ENCODE results near the gene SLC2A11.
A peak's percentile ranks its signal among the peaks of the same experiment; 100 is the strongest.

Gene SLC2A11

GRCh38 chr22:23833017-23833751 lies 24.5 kb upstream of the SLC2A11 start:
- H3K4me1 ChIP-seq (ENCODE audit: control insufficient read depth, insufficient read depth, low read length): peaks cover 10% of the 10 kb centered on the region
- H3K36me3 ChIP-seq (ENCODE audit: control insufficient read depth, insufficient read depth, low read length): peaks cover 75% of the 10 kb centered on the region
- no peak overlapping the region for H3K4me3 ChIP-seq (ENCODE audit: low read depth, low read length)
- no peaks in the 10 kb centered on the region for H3K27me3 ChIP-seq (ENCODE audit: control insufficient read depth, insufficient read depth, low read length)
- H3K9me3 ChIP-seq (ENCODE audit: control insufficient read depth, insufficient read depth, low read depth, low read length): no peaks in the 10 kb centered on the region
- no peak overlapping the region for H3K27ac ChIP-seq (ENCODE audit: low read depth, low read length)
- H3K9ac ChIP-seq (ENCODE audit: low read length): no peak overlapping the region

GRCh38 chr22:23833911-23834317 lies 23.8 kb upstream of the SLC2A11 start:
- Histone ChIP-seq H3K9me3 (ENCODE audit: control insufficient read depth, insufficient read depth, low read depth, low read length) (no peaks in the 10 kb centered on the region), H3K4me3 (ENCODE audit: low read depth, low read length) (no peak overlapping the region), H3K27ac (ENCODE audit: low read depth, low read length) (no peak overlapping the region), H3K36me3 (ENCODE audit: control insufficient read depth, insufficient read depth, low read length) (peaks cover 69% of the 10 kb centered on the region), H3K9ac (ENCODE audit: low read length) (no peak overlapping the region), H3K4me1 (ENCODE audit: control insufficient read depth, insufficient read depth, low read length) (peaks cover 12% of the 10 kb centered on the region), H3K27me3 (ENCODE audit: control insufficient read depth, insufficient read depth, low read length) (no peaks in the 10 kb centered on the region)

- Histone ChIP-seq H3K4me3 (ENCODE audit: low read depth, low read length) (no peak overlapping the region), H3K27ac (ENCODE audit: low read depth, low read length) (no peak overlapping the region), H3K9me3 (ENCODE audit: control insufficient read depth, insufficient read depth, low read depth, low read length) (no peaks in the 10 kb centered on the region), H3K4me1 (ENCODE audit: control insufficient read depth, insufficient read depth, low read length) (peaks cover 12% of the 10 kb centered on the region), H3K9ac (ENCODE audit: low read length) (no peak overlapping the region), H3K27me3 (ENCODE audit: control insufficient read depth, insufficient read depth, low read length) (no peaks in the 10 kb centered on the region), H3K36me3 (ENCODE audit: control insufficient read depth, insufficient read depth, low read length) (peaks cover 65% of the 10 kb centered on the region)
These were observed 23.3 kb upstream of the SLC2A11 start for GRCh38 chr22:23834406-23834792.

- no peak overlapping the region for H3K27ac ChIP-seq (ENCODE audit: low read depth, low read length)
- H3K9ac ChIP-seq (ENCODE audit: low read length): no peak overlapping the region
- H3K9me3 ChIP-seq (ENCODE audit: control insufficient read depth, insufficient read depth, low read depth, low read length): no peaks in the 10 kb centered on the region
- peaks cover 60% of the 10 kb centered on the region for H3K36me3 ChIP-seq (ENCODE audit: control insufficient read depth, insufficient read depth, low read length)
- H3K4me1 ChIP-seq (ENCODE audit: control insufficient read depth, insufficient read depth, low read length): peaks cover 12% of the 10 kb centered on the region
- H3K27me3 ChIP-seq (ENCODE audit: control insufficient read depth, insufficient read depth, low read length): no peaks in the 10 kb centered on the region
- H3K4me3 ChIP-seq (ENCODE audit: low read depth, low read length): no peak overlapping the region
These were observed 22.7 kb upstream of the SLC2A11 start for GRCh38 chr22:23834793-23835483.

- Histone ChIP-seq H3K27ac (ENCODE audit: low read depth, low read length) (no peak overlapping the region), H3K27me3 (ENCODE audit: control insufficient read depth, insufficient read depth, low read length) (0 out of 2 replicates have a peak, but pooled peaks cover 3% of the 10 kb centered on the region), H3K4me1 (ENCODE audit: control insufficient read depth, insufficient read depth, low read length) (peaks cover 12% of the 10 kb centered on the region), H3K4me3 (ENCODE audit: low read depth, low read length) (no peak overlapping the region), H3K36me3 (ENCODE audit: control insufficient read depth, insufficient read depth, low read length) (peaks cover 55% of the 10 kb centered on the region), H3K9ac (ENCODE audit: low read length) (no peak overlapping the region), H3K9me3 (ENCODE audit: control insufficient read depth, insufficient read depth, low read depth, low read length) (no peaks in the 10 kb centered on the region)
These were observed 22.1 kb upstream of the SLC2A11 start for GRCh38 chr22:23835484-23836144.

GRCh38 chr22:23836281-23836680 lies 21.4 kb upstream of the SLC2A11 start:
- H3K4me1 ChIP-seq (ENCODE audit: control insufficient read depth, insufficient read depth, low read length): peaks cover 12% of the 10 kb centered on the region
- H3K4me3 ChIP-seq (ENCODE audit: low read depth, low read length): no peak overlapping the region
- no peaks in the 10 kb centered on the region for H3K9me3 ChIP-seq (ENCODE audit: control insufficient read depth, insufficient read depth, low read depth, low read length)
- peaks cover 49% of the 10 kb centered on the region for H3K36me3 ChIP-seq (ENCODE audit: control insufficient read depth, insufficient read depth, low read length)
- H3K27ac ChIP-seq (ENCODE audit: low read depth, low read length): no peak overlapping the region
- H3K9ac ChIP-seq (ENCODE audit: low read length): no peak overlapping the region
- peaks cover 6% of the 10 kb centered on the region; the same call in 1 of the 2 replicates for H3K27me3 ChIP-seq (ENCODE audit: control insufficient read depth, insufficient read depth, low read length)

- Histone ChIP-seq H3K27ac (ENCODE audit: low read depth, low read length) (no peak overlapping the region), H3K27me3 (ENCODE audit: control insufficient read depth, insufficient read depth, low read length) (peaks cover 11% of the 10 kb centered on the region; the same call in 1 of the 2 replicates), H3K36me3 (ENCODE audit: control insufficient read depth, insufficient read depth, low read length) (peaks cover 43% of the 10 kb centered on the region), H3K9ac (ENCODE audit: low read length) (no peak overlapping the region), H3K9me3 (ENCODE audit: control insufficient read depth, insufficient read depth, low read depth, low read length) (no peaks in the 10 kb centered on the region), H3K4me1 (ENCODE audit: control insufficient read depth, insufficient read depth, low read length) (peaks cover 12% of the 10 kb centered on the region), H3K4me3 (ENCODE audit: low read depth, low read length) (no peak overlapping the region)
These were observed 20.8 kb upstream of the SLC2A11 start for GRCh38 chr22:23836692-23837495.

GRCh38 chr22:23837496-23837859 lies 20.2 kb upstream of the SLC2A11 start:
- no peak overlapping the region for H3K27ac ChIP-seq (ENCODE audit: low read depth, low read length)
- H3K9ac ChIP-seq (ENCODE audit: low read length): peak overlapping the region; percentile 31
- no peak overlapping the region for H3K4me3 ChIP-seq (ENCODE audit: low read depth, low read length)
- H3K9me3 ChIP-seq (ENCODE audit: control insufficient read depth, insufficient read depth, low read depth, low read length): no peaks in the 10 kb centered on the region
- H3K4me1 ChIP-seq (ENCODE audit: control insufficient read depth, insufficient read depth, low read length): peaks cover 12% of the 10 kb centered on the region
- peaks cover 37% of the 10 kb centered on the region for H3K36me3 ChIP-seq (ENCODE audit: control insufficient read depth, insufficient read depth, low read length)
- peaks cover 12% of the 10 kb centered on the region; the same call in 1 of the 2 replicates for H3K27me3 ChIP-seq (ENCODE audit: control insufficient read depth, insufficient read depth, low read length)

- H3K27ac ChIP-seq (ENCODE audit: low read depth, low read length): no peak overlapping the region
- H3K36me3 ChIP-seq (ENCODE audit: control insufficient read depth, insufficient read depth, low read length): peaks cover 31% of the 10 kb centered on the region
- H3K27me3 ChIP-seq (ENCODE audit: control insufficient read depth, insufficient read depth, low read length): peaks cover 12% of the 10 kb centered on the region; the same call in 1 of the 2 replicates
- no peaks in the 10 kb centered on the region for H3K9me3 ChIP-seq (ENCODE audit: control insufficient read depth, insufficient read depth, low read depth, low read length)
- peaks cover 12% of the 10 kb centered on the region for H3K4me1 ChIP-seq (ENCODE audit: control insufficient read depth, insufficient read depth, low read length)
- H3K4me3 ChIP-seq (ENCODE audit: low read depth, low read length): peak overlapping the region; percentile 77
- peak overlapping the region; percentile 31 for H3K9ac ChIP-seq (ENCODE audit: low read length)
These were observed 19.6 kb upstream of the SLC2A11 start for GRCh38 chr22:23837911-23838680.

Measured in HUES6 (cell line).